WTC11 (cell line): ENCODE data around the gene C3orf85. TPM values are rescaled to one million over a fixed set of nuclear protein-coding genes. Genes with fewer than 3 reads are reported as not detected.
A peak's percentile ranks its signal among the peaks of the same experiment; 100 is the strongest.

ENCODE experiments used
- ATAC-seq: fragments of 200-7000 bp; cut with Tn5 transposase; 2 replicates; pipeline ENCODE4 v1.10.0; 2021; ENCODE audit warnings: mild to moderate bottlenecking, moderate library complexity
- CTCF ChIA-PET: fragments of 300-600 bp; sonication (Branson Sonifier 250); formaldehyde crosslinking; loops from one replicate; lab custom pipeline; 2021; ENCODE audit warnings: antibody characterized with exemption; lab: Charles Lee
- POLR2A ChIA-PET: fragments of 350-600 bp; sonication (Branson Sonifier 250); formaldehyde crosslinking; loops from one replicate; lab custom pipeline; 2021; ENCODE audit warnings: antibody characterized with exemption; lab: Charles Lee
- DNase-seq: peaks from one replicate; pipeline ENCODE4 v3.0.0; 2021; ENCODE audit warnings: low spot score
- H3K27ac Mint-ChIP-seq: 2 replicates; pipeline ENCODE4 v1.8.0; 2021; ENCODE audit warnings: mixed read lengths
- H3K27me3 Mint-ChIP-seq: 2 replicates; pipeline ENCODE4 v1.8.0; 2021; ENCODE audit warnings: low read depth, mild to moderate bottlenecking, moderate library complexity, mixed read lengths
- H3K36me3 Mint-ChIP-seq: 2 replicates; pipeline ENCODE4 v1.8.0; 2021; ENCODE audit warnings: mixed read lengths
- H3K4me1 Mint-ChIP-seq: 2 replicates; pipeline ENCODE4 v1.8.0; 2022; ENCODE audit warnings: mixed read lengths
- H3K4me3 Mint-ChIP-seq: 2 replicates; pipeline ENCODE4 v1.8.0; 2021; ENCODE audit warnings: mild to moderate bottlenecking, moderate library complexity, mixed read lengths
- H3K9me3 Mint-ChIP-seq: 2 replicates; pipeline ENCODE4 v1.8.0; 2021; ENCODE audit warnings: mixed read lengths
- ATF1 ChIP-seq: sonication (generic); formaldehyde crosslinking; IDR thresholded peaks from 2 replicates; pipeline ENCODE4 v1.8.1; 2023; ENCODE audit warnings: mild to moderate bottlenecking, moderate library complexity, missing genetic modification reagents
- ATF3 ChIP-seq: sonication (generic); formaldehyde crosslinking; conservative IDR thresholded peaks from 2 replicates; pipeline ENCODE4 v1.8.1; 2022; ENCODE audit warnings: mild to moderate bottlenecking, missing genetic modification reagents
- CBFB ChIP-seq: sonication (generic); formaldehyde crosslinking; IDR thresholded peaks from 2 replicates; pipeline ENCODE4 v1.8.1; 2022; ENCODE audit warnings: mild to moderate bottlenecking, low read depth, missing genetic modification reagents
- EMX1 ChIP-seq: fragments of 250-450 bp; sonication (Bioruptor Pico); IDR thresholded peaks from 2 replicates; pipeline ENCODE4 v1.8.0; 2021; ENCODE audit warnings: mild to moderate bottlenecking
- FOXK1 ChIP-seq: sonication (generic); formaldehyde crosslinking; IDR thresholded peaks from 2 replicates; pipeline ENCODE4 v1.8.0; 2022; ENCODE audit warnings: mild to moderate bottlenecking, moderate library complexity, missing genetic modification reagents
- FOXP4 ChIP-seq: sonication (generic); formaldehyde crosslinking; IDR thresholded peaks from 2 replicates; pipeline ENCODE4 v1.8.0; 2022; ENCODE audit warnings: mild to moderate bottlenecking, missing genetic modification reagents
- GTF2I ChIP-seq: fragments of 250-450 bp; sonication (Bioruptor Pico); conservative IDR thresholded peaks from 2 replicates; pipeline ENCODE4 v1.4.0; 2021; ENCODE audit warnings: mild to moderate bottlenecking
- HMGA2 ChIP-seq: fragments of 250-450 bp; sonication (Bioruptor Pico); IDR thresholded peaks from 2 replicates; pipeline ENCODE4 v1.4.0; 2021; ENCODE audit warnings: mild to moderate bottlenecking, moderate library complexity
- HMGXB4 ChIP-seq: sonication (generic); formaldehyde crosslinking; IDR thresholded peaks from 2 replicates; pipeline ENCODE4 v1.8.1; 2023; ENCODE audit warnings: mild to moderate bottlenecking, moderate library complexity, missing genetic modification reagents
- JAZF1 ChIP-seq: fragments of 250-450 bp; sonication (Bioruptor Pico); IDR thresholded peaks from 2 replicates; pipeline ENCODE4 v1.9.0; 2021; ENCODE audit warnings: moderate library complexity, mild to moderate bottlenecking, inconsistent platforms
- NFE2L1 ChIP-seq: sonication (generic); formaldehyde crosslinking; IDR thresholded peaks from 2 replicates; pipeline ENCODE4 v1.8.1; 2023; ENCODE audit warnings: missing genetic modification reagents
- NR2C2 ChIP-seq: sonication (generic); formaldehyde crosslinking; IDR thresholded peaks from 2 replicates; pipeline ENCODE4 v1.8.0; 2022; ENCODE audit warnings: mild to moderate bottlenecking, missing genetic modification reagents
- SOX15 ChIP-seq: fragments of 250-450 bp; sonication (Bioruptor Pico); IDR thresholded peaks from 2 replicates; pipeline ENCODE4 v1.9.0; 2021; ENCODE audit warnings: mild to moderate bottlenecking
- SP1 ChIP-seq: sonication (generic); formaldehyde crosslinking; conservative IDR thresholded peaks from 2 replicates; pipeline ENCODE4 v1.8.1; 2022; ENCODE audit warnings: missing genetic modification reagents
- TEAD1 ChIP-seq: sonication (generic); formaldehyde crosslinking; IDR thresholded peaks from 2 replicates; pipeline ENCODE4 v1.8.0; 2022; ENCODE audit warnings: mild to moderate bottlenecking, missing genetic modification reagents
- TP53 ChIP-seq: sonication (generic); formaldehyde crosslinking; IDR thresholded peaks from 2 replicates; pipeline ENCODE4 v1.8.1; 2023; ENCODE audit warnings: mild to moderate bottlenecking, missing genetic modification reagents
- ZNF121 ChIP-seq: sonication (generic); formaldehyde crosslinking; IDR thresholded peaks from 2 replicates; pipeline ENCODE4 v1.8.0; 2023; ENCODE audit warnings: missing genetic modification reagents
- ZNF219 ChIP-seq: sonication (generic); formaldehyde crosslinking; IDR thresholded peaks from 2 replicates; pipeline ENCODE4 v1.8.0; 2023; ENCODE audit warnings: missing genetic modification reagents, mild to moderate bottlenecking, borderline replicate concordance
- ZNF317 ChIP-seq: sonication (generic); formaldehyde crosslinking; IDR thresholded peaks from 2 replicates; pipeline ENCODE4 v1.8.1; 2023; ENCODE audit warnings: low read depth, mild to moderate bottlenecking, moderate library complexity, missing genetic modification reagents, borderline replicate concordance
- ZNF671 ChIP-seq: fragments of 250-450 bp; sonication (Bioruptor Pico); IDR thresholded peaks from 2 replicates; pipeline ENCODE4 v1.8.0; 2021; ENCODE audit warnings: mild to moderate bottlenecking
- total RNA-seq: library from RNA; stranded (reverse); gene quantifications from 3 replicates; pipeline ENCODE4 v1.2.3, GENCODE V29; 2021
- TF ChIP-seq, protein P1 (sequence below): sonication (generic); formaldehyde crosslinking; IDR thresholded peaks from 2 replicates; pipeline ENCODE4 v1.8.1; 2023; ENCODE audit warnings: mild to moderate bottlenecking, missing genetic modification reagents
- TF ChIP-seq, protein P2 (sequence below): sonication (generic); formaldehyde crosslinking; IDR thresholded peaks from 2 replicates; pipeline ENCODE4 v1.8.0; 2022; ENCODE audit warnings: mild to moderate bottlenecking, missing genetic modification reagents
- TF ChIP-seq, protein P3 (sequence below): sonication (generic); formaldehyde crosslinking; IDR thresholded peaks from 2 replicates; pipeline ENCODE4 v1.8.0; 2023; ENCODE audit warnings: mild to moderate bottlenecking, missing genetic modification reagents
- TF ChIP-seq, protein P4 (sequence below): sonication (generic); formaldehyde crosslinking; IDR thresholded peaks from 2 replicates; pipeline ENCODE4 v1.8.1; 2022; ENCODE audit warnings: mild to moderate bottlenecking, missing genetic modification reagents, moderate library complexity, borderline replicate concordance
- TF ChIP-seq, protein P5 (sequence below): sonication (generic); formaldehyde crosslinking; IDR thresholded peaks from 2 replicates; pipeline ENCODE4 v1.8.1; 2022; ENCODE audit warnings: low read depth, missing genetic modification reagents, borderline replicate concordance

Gene C3orf85
- total RNA-seq, 1 experiment from 2014 or later = not detected

DNA sequence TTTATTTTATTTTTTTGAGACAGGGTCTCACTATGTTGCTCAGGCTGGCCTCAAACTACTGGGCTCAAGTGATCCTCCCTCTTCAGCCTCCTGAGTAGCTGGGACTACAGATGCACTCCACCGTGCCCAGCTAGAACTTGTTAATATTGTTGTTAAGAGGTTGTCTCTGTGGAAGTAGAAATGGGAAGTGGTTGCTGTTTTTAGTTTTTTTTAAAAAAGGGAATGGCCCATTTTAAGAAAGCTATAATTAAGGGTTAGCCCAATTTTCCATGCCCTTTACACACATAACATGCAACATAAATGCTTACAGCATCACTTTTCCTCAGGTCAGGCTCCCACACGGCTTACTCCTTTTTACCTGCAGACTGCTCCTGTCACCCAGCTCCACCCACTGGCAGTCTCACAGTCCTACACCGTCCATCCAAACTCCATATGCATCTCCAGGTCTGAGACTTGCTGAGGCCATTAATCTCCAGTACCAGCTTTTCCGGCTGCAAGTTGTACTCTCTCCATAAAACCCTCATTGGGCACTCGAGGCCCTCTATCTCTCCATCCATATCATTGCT, 38.4 kb upstream of the C3orf85 start:
- CTCF ChIA-PET = interaction anchor here (1.0 to 2.5 kb wide), 10 partner anchors 10 to 301 kb away, joined by 3 to 21 read pairs (median 6); no protein-coding TSS in a partner anchor
- Mint-ChIP-seq H3K4me1 (peaks cover 3% of the 10 kb centered on the region), H3K36me3 (no peaks in the 10 kb centered on the region), H3K4me3 (no peak overlapping the region), H3K27ac (no peak overlapping the region), H3K27me3 (no peaks in the 10 kb centered on the region), H3K9me3 (no peaks in the 10 kb centered on the region)
- no peak for TF ChIP-seq SOX15 (CRISPR knock-in tag)
- no peak for TF ChIP-seq EMX1 (CRISPR knock-in tag)
- TF ChIP-seq, protein P1, sequence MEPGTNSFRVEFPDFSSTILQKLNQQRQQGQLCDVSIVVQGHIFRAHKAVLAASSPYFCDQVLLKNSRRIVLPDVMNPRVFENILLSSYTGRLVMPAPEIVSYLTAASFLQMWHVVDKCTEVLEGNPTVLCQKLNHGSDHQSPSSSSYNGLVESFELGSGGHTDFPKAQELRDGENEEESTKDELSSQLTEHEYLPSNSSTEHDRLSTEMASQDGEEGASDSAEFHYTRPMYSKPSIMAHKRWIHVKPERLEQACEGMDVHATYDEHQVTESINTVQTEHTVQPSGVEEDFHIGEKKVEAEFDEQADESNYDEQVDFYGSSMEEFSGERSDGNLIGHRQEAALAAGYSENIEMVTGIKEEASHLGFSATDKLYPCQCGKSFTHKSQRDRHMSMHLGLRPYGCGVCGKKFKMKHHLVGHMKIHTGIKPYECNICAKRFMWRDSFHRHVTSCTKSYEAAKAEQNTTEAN (CRISPR knock-in tag) = no peak
- TF ChIP-seq, protein P2, sequence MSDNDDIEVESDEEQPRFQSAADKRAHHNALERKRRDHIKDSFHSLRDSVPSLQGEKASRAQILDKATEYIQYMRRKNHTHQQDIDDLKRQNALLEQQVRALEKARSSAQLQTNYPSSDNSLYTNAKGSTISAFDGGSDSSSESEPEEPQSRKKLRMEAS (CRISPR knock-in tag) = no peak
- no peak for TF ChIP-seq HMGA2 (CRISPR knock-in tag)
- no peak for TF ChIP-seq JAZF1 (CRISPR knock-in tag)
- no peak for TF ChIP-seq CBFB (CRISPR knock-in tag)
- TF ChIP-seq FOXK1 (CRISPR knock-in tag) = no peak
- TF ChIP-seq, protein P3, sequence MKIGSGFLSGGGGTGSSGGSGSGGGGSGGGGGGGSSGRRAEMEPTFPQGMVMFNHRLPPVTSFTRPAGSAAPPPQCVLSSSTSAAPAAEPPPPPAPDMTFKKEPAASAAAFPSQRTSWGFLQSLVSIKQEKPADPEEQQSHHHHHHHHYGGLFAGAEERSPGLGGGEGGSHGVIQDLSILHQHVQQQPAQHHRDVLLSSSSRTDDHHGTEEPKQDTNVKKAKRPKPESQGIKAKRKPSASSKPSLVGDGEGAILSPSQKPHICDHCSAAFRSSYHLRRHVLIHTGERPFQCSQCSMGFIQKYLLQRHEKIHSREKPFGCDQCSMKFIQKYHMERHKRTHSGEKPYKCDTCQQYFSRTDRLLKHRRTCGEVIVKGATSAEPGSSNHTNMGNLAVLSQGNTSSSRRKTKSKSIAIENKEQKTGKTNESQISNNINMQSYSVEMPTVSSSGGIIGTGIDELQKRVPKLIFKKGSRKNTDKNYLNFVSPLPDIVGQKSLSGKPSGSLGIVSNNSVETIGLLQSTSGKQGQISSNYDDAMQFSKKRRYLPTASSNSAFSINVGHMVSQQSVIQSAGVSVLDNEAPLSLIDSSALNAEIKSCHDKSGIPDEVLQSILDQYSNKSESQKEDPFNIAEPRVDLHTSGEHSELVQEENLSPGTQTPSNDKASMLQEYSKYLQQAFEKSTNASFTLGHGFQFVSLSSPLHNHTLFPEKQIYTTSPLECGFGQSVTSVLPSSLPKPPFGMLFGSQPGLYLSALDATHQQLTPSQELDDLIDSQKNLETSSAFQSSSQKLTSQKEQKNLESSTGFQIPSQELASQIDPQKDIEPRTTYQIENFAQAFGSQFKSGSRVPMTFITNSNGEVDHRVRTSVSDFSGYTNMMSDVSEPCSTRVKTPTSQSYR (CRISPR knock-in tag) = no peak
- no peak for TF ChIP-seq ZNF671 (CRISPR knock-in tag)
- no peak for TF ChIP-seq ZNF317
- TF ChIP-seq TEAD1 (CRISPR knock-in tag) = no peak
- TF ChIP-seq FOXP4 (CRISPR knock-in tag) = no peak
- TF ChIP-seq ATF1 = no peak
- TF ChIP-seq, protein P4, sequence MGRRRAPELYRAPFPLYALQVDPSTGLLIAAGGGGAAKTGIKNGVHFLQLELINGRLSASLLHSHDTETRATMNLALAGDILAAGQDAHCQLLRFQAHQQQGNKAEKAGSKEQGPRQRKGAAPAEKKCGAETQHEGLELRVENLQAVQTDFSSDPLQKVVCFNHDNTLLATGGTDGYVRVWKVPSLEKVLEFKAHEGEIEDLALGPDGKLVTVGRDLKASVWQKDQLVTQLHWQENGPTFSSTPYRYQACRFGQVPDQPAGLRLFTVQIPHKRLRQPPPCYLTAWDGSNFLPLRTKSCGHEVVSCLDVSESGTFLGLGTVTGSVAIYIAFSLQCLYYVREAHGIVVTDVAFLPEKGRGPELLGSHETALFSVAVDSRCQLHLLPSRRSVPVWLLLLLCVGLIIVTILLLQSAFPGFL (CRISPR knock-in tag) = no peak
- no peak for TF ChIP-seq SP1 (CRISPR knock-in tag)
- DNase-seq = peak; percentile 57
- POLR2A ChIA-PET = interaction anchor here (0.5 kb wide), 1 partner anchor 16 kb away, joined by 3 read pairs; no protein-coding TSS in a partner anchor
- ATAC-seq = peak; percentile 99

GRCh38 chr3:109109574-109109973, 26.9 kb upstream of the C3orf85 start:
- no peaks in the 10 kb centered on the region for H3K9me3 Mint-ChIP-seq
- no peaks in the 10 kb centered on the region for H3K27me3 Mint-ChIP-seq
- no peak for DNase-seq
- peak; percentile 76 for ATAC-seq
- no peak overlapping the region for H3K4me3 Mint-ChIP-seq
- H3K27ac Mint-ChIP-seq = no peak overlapping the region
- H3K36me3 Mint-ChIP-seq = no peaks in the 10 kb centered on the region
- H3K4me1 Mint-ChIP-seq = peaks cover 4% of the 10 kb centered on the region
- POLR2A ChIA-PET = no interaction called here
- CTCF ChIA-PET = interaction anchor here (1.2 to 1.9 kb wide), 2 partner anchors 11 to 115 kb away, joined by 4 to 6 read pairs; no protein-coding TSS in a partner anchor
- TF ChIP-seq, protein P5, sequence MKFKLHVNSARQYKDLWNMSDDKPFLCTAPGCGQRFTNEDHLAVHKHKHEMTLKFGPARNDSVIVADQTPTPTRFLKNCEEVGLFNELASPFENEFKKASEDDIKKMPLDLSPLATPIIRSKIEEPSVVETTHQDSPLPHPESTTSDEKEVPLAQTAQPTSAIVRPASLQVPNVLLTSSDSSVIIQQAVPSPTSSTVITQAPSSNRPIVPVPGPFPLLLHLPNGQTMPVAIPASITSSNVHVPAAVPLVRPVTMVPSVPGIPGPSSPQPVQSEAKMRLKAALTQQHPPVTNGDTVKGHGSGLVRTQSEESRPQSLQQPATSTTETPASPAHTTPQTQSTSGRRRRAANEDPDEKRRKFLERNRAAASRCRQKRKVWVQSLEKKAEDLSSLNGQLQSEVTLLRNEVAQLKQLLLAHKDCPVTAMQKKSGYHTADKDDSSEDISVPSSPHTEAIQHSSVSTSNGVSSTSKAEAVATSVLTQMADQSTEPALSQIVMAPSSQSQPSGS (CRISPR knock-in tag) = no peak
- TF ChIP-seq ZNF121 (CRISPR knock-in tag) (no peak), ATF3 (CRISPR knock-in tag) (no peak), NFE2L1 (CRISPR knock-in tag) (no peak), TP53 (CRISPR knock-in tag) (no peak), ZNF317 (no peak), GTF2I (CRISPR knock-in tag) (no peak), HMGXB4 (CRISPR knock-in tag) (no peak), NR2C2 (CRISPR knock-in tag) (no peak), ZNF219 (no peak)
- TF ChIP-seq, protein P2 (CRISPR knock-in tag) = no peak
